ENCODE data around the gene HCFC1. TPM values are rescaled to one million over a fixed set of nuclear protein-coding genes. Genes with fewer than 3 reads are reported as not detected.

HCFC1 gene
- total and polyA plus RNA-seq, 9 of the 15 experiments (the other 6 are each of a cell fraction or from before 2014, with no cell fraction given), result 2.8 to 133 (median 17.1) TPM

DNA sequence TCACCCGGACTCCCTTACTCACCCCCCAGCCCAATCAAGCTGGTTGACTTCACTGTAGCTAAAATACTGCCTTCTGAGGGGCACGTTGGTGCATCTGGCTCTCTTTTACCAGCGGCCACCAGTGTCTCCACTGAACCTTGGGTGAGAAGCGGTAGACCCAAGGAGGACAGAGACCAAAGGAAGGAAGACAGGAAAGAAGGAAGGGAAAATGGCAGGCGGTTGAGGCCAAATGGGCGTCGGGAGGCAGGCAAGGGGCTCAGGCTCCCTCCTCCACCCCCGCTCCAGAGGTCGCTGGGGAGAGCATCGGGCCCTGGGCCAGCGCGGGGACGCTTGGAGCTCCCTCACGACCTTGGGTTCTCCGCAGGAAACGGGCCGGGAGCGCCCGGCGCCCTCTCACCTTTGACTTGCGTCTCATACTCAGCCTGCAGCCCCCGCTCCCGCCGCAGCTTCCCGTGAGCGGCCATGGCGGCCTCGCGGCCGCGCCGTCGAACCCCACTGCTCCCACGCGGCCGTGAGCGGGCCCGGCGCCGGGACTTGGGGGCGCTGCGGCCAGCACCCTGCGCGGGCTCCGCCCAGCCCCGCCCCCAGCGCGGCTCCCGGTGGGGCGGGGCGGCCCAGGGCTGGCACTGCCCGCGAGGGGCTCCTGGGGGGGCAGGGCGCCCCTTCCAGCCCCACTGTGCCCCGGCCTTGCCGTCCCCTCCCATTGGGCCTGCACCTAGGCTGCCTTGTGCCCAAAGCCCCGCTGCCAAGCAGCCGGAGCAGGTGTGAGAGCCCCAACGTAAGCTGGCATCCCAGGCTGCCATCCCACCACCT lies 45.7 kb downstream of the HCFC1 start, which contains the start of gene ARHGAP4 (continued):
- peak; percentile 38; the same call in 1 of the 2 replicates for TF ChIP-seq MTA3 (IDR thresholded peaks at IDR 0.05; ENCODE audit: borderline replicate concordance)
- TF ChIP-seq MIER1 (IDR thresholded peaks at IDR 0.05; ENCODE audit: low read depth), result no peak
- TF ChIP-seq NCOA4 (IDR thresholded peaks at IDR 0.05; ENCODE audit: partially characterized antibody), result no peak
- TF ChIP-seq, protein P1, sequence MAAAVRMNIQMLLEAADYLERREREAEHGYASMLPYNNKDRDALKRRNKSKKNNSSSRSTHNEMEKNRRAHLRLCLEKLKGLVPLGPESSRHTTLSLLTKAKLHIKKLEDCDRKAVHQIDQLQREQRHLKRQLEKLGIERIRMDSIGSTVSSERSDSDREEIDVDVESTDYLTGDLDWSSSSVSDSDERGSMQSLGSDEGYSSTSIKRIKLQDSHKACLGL (CRISPR knock-in tag; IDR thresholded peaks at IDR 0.05; ENCODE audit: borderline replicate concordance, poor library complexity, severe bottlenecking), result no peak
- TF ChIP-seq SAFB2 (IDR thresholded peaks at IDR 0.05; ENCODE audit: borderline replicate concordance, low read depth, low read length, severe bottlenecking), result no peak
- TF ChIP-seq, protein P2, sequence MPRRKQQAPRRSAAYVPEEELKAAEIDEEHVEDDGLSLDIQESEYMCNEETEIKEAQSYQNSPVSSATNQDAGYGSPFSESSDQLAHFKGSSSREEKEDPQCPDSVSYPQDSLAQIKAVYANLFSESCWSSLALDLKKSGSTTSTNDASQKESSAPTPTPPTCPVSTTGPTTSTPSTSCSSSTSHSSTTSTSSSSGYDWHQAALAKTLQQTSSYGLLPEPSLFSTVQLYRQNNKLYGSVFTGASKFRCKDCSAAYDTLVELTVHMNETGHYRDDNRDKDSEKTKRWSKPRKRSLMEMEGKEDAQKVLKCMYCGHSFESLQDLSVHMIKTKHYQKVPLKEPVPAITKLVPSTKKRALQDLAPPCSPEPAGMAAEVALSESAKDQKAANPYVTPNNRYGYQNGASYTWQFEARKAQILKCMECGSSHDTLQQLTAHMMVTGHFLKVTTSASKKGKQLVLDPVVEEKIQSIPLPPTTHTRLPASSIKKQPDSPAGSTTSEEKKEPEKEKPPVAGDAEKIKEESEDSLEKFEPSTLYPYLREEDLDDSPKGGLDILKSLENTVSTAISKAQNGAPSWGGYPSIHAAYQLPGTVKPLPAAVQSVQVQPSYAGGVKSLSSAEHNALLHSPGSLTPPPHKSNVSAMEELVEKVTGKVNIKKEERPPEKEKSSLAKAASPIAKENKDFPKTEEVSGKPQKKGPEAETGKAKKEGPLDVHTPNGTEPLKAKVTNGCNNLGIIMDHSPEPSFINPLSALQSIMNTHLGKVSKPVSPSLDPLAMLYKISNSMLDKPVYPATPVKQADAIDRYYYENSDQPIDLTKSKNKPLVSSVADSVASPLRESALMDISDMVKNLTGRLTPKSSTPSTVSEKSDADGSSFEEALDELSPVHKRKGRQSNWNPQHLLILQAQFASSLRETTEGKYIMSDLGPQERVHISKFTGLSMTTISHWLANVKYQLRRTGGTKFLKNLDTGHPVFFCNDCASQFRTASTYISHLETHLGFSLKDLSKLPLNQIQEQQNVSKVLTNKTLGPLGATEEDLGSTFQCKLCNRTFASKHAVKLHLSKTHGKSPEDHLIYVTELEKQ (CRISPR knock-in tag; IDR thresholded peaks at IDR 0.05), result no peak
- TF ChIP-seq, protein P3, sequence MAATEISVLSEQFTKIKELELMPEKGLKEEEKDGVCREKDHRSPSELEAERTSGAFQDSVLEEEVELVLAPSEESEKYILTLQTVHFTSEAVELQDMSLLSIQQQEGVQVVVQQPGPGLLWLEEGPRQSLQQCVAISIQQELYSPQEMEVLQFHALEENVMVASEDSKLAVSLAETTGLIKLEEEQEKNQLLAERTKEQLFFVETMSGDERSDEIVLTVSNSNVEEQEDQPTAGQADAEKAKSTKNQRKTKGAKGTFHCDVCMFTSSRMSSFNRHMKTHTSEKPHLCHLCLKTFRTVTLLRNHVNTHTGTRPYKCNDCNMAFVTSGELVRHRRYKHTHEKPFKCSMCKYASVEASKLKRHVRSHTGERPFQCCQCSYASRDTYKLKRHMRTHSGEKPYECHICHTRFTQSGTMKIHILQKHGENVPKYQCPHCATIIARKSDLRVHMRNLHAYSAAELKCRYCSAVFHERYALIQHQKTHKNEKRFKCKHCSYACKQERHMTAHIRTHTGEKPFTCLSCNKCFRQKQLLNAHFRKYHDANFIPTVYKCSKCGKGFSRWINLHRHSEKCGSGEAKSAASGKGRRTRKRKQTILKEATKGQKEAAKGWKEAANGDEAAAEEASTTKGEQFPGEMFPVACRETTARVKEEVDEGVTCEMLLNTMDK (IDR thresholded peaks at IDR 0.05; ENCODE audit: borderline replicate concordance, insufficient read depth, low read depth, low read length, poor library complexity, severe bottlenecking), result no peak
- TF ChIP-seq, protein P4, sequence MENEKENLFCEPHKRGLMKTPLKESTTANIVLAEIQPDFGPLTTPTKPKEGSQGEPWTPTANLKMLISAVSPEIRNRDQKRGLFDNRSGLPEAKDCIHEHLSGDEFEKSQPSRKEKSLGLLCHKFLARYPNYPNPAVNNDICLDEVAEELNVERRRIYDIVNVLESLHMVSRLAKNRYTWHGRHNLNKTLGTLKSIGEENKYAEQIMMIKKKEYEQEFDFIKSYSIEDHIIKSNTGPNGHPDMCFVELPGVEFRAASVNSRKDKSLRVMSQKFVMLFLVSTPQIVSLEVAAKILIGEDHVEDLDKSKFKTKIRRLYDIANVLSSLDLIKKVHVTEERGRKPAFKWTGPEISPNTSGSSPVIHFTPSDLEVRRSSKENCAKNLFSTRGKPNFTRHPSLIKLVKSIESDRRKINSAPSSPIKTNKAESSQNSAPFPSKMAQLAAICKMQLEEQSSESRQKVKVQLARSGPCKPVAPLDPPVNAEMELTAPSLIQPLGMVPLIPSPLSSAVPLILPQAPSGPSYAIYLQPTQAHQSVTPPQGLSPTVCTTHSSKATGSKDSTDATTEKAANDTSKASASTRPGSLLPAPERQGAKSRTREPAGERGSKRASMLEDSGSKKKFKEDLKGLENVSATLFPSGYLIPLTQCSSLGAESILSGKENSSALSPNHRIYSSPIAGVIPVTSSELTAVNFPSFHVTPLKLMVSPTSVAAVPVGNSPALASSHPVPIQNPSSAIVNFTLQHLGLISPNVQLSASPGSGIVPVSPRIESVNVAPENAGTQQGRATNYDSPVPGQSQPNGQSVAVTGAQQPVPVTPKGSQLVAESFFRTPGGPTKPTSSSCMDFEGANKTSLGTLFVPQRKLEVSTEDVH (IDR thresholded peaks at IDR 0.05; ENCODE audit: low read depth, partially characterized antibody), result no peak
- 0 out of 2 replicates have a peak, but pooled peaks have one; percentile 41 for TF ChIP-seq ZNF586 (CRISPR knock-in tag; conservative IDR thresholded peaks at IDR 0.05)
- TF ChIP-seq, protein P5, sequence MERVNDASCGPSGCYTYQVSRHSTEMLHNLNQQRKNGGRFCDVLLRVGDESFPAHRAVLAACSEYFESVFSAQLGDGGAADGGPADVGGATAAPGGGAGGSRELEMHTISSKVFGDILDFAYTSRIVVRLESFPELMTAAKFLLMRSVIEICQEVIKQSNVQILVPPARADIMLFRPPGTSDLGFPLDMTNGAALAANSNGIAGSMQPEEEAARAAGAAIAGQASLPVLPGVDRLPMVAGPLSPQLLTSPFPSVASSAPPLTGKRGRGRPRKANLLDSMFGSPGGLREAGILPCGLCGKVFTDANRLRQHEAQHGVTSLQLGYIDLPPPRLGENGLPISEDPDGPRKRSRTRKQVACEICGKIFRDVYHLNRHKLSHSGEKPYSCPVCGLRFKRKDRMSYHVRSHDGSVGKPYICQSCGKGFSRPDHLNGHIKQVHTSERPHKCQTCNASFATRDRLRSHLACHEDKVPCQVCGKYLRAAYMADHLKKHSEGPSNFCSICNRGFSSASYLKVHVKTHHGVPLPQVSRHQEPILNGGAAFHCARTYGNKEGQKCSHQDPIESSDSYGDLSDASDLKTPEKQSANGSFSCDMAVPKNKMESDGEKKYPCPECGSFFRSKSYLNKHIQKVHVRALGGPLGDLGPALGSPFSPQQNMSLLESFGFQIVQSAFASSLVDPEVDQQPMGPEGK (CRISPR knock-in tag; IDR thresholded peaks at IDR 0.05; ENCODE audit: borderline replicate concordance), result no peak
- TF ChIP-seq PPARD (CRISPR knock-in tag; IDR thresholded peaks at IDR 0.05), result no peak
- TF ChIP-seq ZNF143 (CRISPR knock-in tag; IDR thresholded peaks at IDR 0.05), result no peak
- no peak for TF ChIP-seq ZNF354B (CRISPR knock-in tag; IDR thresholded peaks at IDR 0.05)
